HEK293 (cell line): ENCODE measurements around the gene PDRG1.

Source experiments
- CTCF ChIA-PET: fragments of 350-600 bp; formaldehyde crosslinking; extraction: SDS; loops from one replicate; lab custom pipeline; 2021; ENCODE audit warnings: antibody characterized with exemption; lab: Yijun Ruan, JAX
- POLR2A ChIA-PET: fragments of 300-600 bp; formaldehyde crosslinking; extraction: SDS; loops from one replicate; lab custom pipeline; 2020; ENCODE audit warnings: antibody characterized with exemption, inconsistent platforms; lab: Yijun Ruan, JAX
- H3K27ac ChIP-seq: fragments of 200-500 bp; sonication (Bioruptor generic); 2 replicates; pipeline ENCODE4 v1.5.1; 2014; ENCODE audit warnings: low read depth, low read length, control low read depth, inconsistent platforms; ENCODE audit errors: extremely low read depth
- H3K36me3 ChIP-seq, 2 experiments: fragments of 200-500 bp in 1 of 2; sonication (Bioruptor generic) in 1 of 2; 1 replicate in 1 of 2; 2 replicates in 1 of 2; pipeline ENCODE4 v1.5.1; 2014 to 2017; ENCODE audit warnings: inconsistent platforms in 2 of 2, low read length in 2 of 2; ENCODE audit not compliant: control insufficient read depth in 2 of 2, insufficient read depth in 1 of 2
- H3K4me1 ChIP-seq: fragments of 200-500 bp; sonication (Bioruptor generic); 2 replicates; pipeline ENCODE4 v1.5.1; 2014; ENCODE audit warnings: mild to moderate bottlenecking, low read length, inconsistent platforms; ENCODE audit not compliant: control insufficient read depth, insufficient read depth
- H3K4me3 ChIP-seq: 2 replicates; pipeline ENCODE4 v1.5.1; 2011; ENCODE audit warnings: low read depth, mild to moderate bottlenecking, control low read depth, low read length, moderate library complexity
- H3K9me3 ChIP-seq: fragments of 200-500 bp; sonication (Bioruptor generic); 2 replicates; pipeline ENCODE4 v1.5.1; 2014; ENCODE audit warnings: low read depth, low read length, inconsistent platforms; ENCODE audit not compliant: control insufficient read depth, insufficient read depth
- BCL6B ChIP-seq: fragments of 450-650 bp; formaldehyde crosslinking; IDR thresholded peaks from 2 replicates; pipeline ENCODE4 v1.5.1; 2017; ENCODE audit warnings: missing biosample characterization, missing genetic modification characterization
- EGR2 ChIP-seq: fragments of 450-650 bp; formaldehyde crosslinking; IDR thresholded peaks from 2 replicates; pipeline ENCODE4 v1.5.1; 2016; ENCODE audit warnings: low read depth, missing biosample characterization, missing genetic modification characterization
- TRIM28 ChIP-seq: IDR thresholded peaks from 2 replicates; pipeline ENCODE4 v1.6.1; 2011; ENCODE audit warnings: low read length, control low read depth, borderline replicate concordance
- ZFP41 ChIP-seq: fragments of 450-650 bp; formaldehyde crosslinking; IDR thresholded peaks from 2 replicates; pipeline ENCODE4 v1.5.1; 2016; ENCODE audit warnings: missing biosample characterization, missing genetic modification characterization, borderline replicate concordance
- ZNF112 ChIP-seq: fragments of 450-650 bp; formaldehyde crosslinking; IDR thresholded peaks from 2 replicates; pipeline ENCODE4 v1.5.0; 2017; ENCODE audit warnings: missing biosample characterization, missing genetic modification characterization
- ZNF146 ChIP-seq: fragments of 450-650 bp; formaldehyde crosslinking; IDR thresholded peaks from 2 replicates; pipeline ENCODE4 v1.5.1; 2016; ENCODE audit warnings: missing biosample characterization, missing genetic modification characterization
- ZNF280D ChIP-seq: fragments of 450-650 bp; formaldehyde crosslinking; IDR thresholded peaks from 2 replicates; pipeline ENCODE4 v1.5.1; 2016; ENCODE audit warnings: missing biosample characterization, missing genetic modification characterization
- ZNF335 ChIP-seq: fragments of 450-650 bp; formaldehyde crosslinking; conservative IDR thresholded peaks from 2 replicates; pipeline ENCODE4 v1.5.1; 2016; ENCODE audit warnings: missing biosample characterization, missing genetic modification characterization
- ZNF398 ChIP-seq: fragments of 450-650 bp; formaldehyde crosslinking; IDR thresholded peaks from 2 replicates; pipeline ENCODE4 v1.5.1; 2017; ENCODE audit warnings: missing biosample characterization, missing genetic modification characterization
- ZNF544 ChIP-seq: fragments of 450-650 bp; formaldehyde crosslinking; IDR thresholded peaks from 2 replicates; pipeline ENCODE4 v1.5.0; 2017; ENCODE audit warnings: missing biosample characterization, missing genetic modification characterization
- ZNF555 ChIP-seq: fragments of 450-650 bp; formaldehyde crosslinking; conservative IDR thresholded peaks from 2 replicates; pipeline ENCODE4 v1.5.1; 2017; ENCODE audit warnings: missing biosample characterization, mild to moderate bottlenecking, missing genetic modification characterization, inconsistent platforms
- ZNF626 ChIP-seq: fragments of 450-650 bp; sonication (Bioruptor Pico); formaldehyde crosslinking; IDR thresholded peaks from 2 replicates; pipeline ENCODE4 v1.5.1; 2018; ENCODE audit warnings: missing biosample characterization, missing genetic modification characterization, inconsistent platforms
- ZNF707 ChIP-seq: fragments of 450-650 bp; formaldehyde crosslinking; IDR thresholded peaks from 2 replicates; pipeline ENCODE4 v1.5.1; 2016; ENCODE audit warnings: missing biosample characterization, missing genetic modification characterization
- ZNF777 ChIP-seq: fragments of 450-650 bp; formaldehyde crosslinking; IDR thresholded peaks from 2 replicates; pipeline ENCODE4 v1.5.1; 2017; ENCODE audit warnings: missing biosample characterization, missing genetic modification characterization, borderline replicate concordance
- ZSCAN23 ChIP-seq: fragments of 450-650 bp; formaldehyde crosslinking; IDR thresholded peaks from 2 replicates; pipeline ENCODE4 v1.5.1; 2016; ENCODE audit warnings: missing biosample characterization, missing genetic modification characterization
- TF ChIP-seq, protein P1 (sequence below): fragments of 450-650 bp; formaldehyde crosslinking; IDR thresholded peaks from 2 replicates; pipeline ENCODE4 v1.5.1; 2016; ENCODE audit warnings: missing biosample characterization, missing genetic modification characterization

PDRG1 gene

DNA sequence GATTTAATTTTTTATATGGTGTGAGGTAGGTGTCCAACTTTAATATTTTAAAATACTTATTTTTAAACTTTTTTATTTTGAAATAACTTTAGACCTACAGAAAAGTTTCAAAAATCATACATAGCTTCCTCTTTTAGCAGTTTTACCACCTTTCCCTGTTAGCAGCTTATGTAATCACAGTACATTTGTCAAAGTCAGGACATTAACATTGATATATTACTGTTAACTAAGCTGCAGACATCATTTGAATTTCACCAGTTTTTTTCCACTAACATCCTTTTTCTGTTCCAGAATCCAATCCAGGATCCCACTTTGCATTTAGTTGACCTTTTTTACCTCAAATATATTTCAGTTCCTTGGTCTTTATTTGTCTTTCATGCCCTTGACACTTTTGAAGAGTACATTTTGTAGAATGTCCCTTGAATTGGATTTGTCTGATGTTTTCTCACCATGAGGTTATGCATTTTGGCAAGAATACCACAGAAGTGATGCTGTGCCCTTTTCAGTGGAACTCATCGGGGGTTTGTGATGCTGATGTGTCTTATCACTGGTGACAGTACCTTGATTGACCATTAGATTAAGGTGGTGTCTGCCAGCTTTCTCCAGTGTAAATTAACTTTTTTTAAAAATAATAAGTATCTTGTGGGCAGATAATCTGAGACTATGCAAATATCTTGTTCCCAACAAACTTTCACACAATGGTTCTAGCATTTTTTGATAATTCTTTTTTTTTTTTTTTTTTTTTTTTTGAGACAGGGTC is 48.0 kb downstream of the PDRG1 start:
- Histone ChIP-seq H3K36me3 (no peaks in the 10 kb centered on the region), H3K4me1 (no peaks in the 10 kb centered on the region), H3K9me3 (no peaks in the 10 kb centered on the region), H3K4me3 (no peak overlapping the region), H3K27ac (no peak overlapping the region)
- ChIA-PET POLR2A (no interaction called here), CTCF (no interaction called here)
- TF ChIP-seq ZNF707 (tag by site-specific recombination): no peak
- no peak for TF ChIP-seq ZNF398 (tag by site-specific recombination)
- TF ChIP-seq, protein P1, sequence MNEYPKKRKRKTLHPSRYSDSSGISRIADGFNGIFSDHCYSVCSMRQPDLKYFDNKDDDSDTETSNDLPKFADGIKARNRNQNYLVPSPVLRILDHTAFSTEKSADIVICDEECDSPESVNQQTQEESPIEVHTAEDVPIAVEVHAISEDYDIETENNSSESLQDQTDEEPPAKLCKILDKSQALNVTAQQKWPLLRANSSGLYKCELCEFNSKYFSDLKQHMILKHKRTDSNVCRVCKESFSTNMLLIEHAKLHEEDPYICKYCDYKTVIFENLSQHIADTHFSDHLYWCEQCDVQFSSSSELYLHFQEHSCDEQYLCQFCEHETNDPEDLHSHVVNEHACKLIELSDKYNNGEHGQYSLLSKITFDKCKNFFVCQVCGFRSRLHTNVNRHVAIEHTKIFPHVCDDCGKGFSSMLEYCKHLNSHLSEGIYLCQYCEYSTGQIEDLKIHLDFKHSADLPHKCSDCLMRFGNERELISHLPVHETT: no peak
- no peak for TF ChIP-seq ZNF280D
- no peak for TF ChIP-seq ZNF544 (tag by site-specific recombination)
- no peak for TF ChIP-seq EGR2 (tag by site-specific recombination)
- no peak for TF ChIP-seq ZNF626
- TF ChIP-seq ZFP41 (tag by site-specific recombination): no peak
- no peak for TF ChIP-seq BCL6B (tag by site-specific recombination)
- TF ChIP-seq ZNF555 (tag by site-specific recombination): no peak
- no peak for TF ChIP-seq ZNF112 (tag by site-specific recombination)
- no peak for TF ChIP-seq ZNF777 (tag by site-specific recombination)

DNA sequence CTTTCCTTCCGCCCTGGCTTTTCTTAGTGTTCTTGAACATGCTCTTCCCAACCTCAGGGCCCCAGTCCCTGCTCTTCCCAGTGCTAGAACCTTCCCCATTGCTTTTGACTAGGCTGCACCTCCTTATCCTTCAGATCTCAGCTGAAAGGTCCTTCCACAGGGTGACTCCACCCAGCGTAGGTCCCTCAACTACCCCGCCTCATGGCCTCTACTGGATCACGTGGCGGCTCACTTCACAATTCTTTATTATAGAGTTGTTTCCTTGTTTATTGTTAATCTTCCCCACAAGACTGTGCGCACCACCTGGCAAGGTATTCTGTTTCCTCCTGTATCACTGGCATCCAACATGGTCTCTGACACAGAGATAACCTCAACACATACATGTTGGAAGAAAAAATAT is 50.2 kb downstream of the PDRG1 start:
- no peaks in the 10 kb centered on the region for H3K36me3 ChIP-seq
- H3K9me3 ChIP-seq: no peaks in the 10 kb centered on the region
- CTCF ChIA-PET: no interaction called here
- no peak for TF ChIP-seq TRIM28
- no peak for TF ChIP-seq ZSCAN23 (tag by site-specific recombination)
- TF ChIP-seq ZNF146 (tag by site-specific recombination): no peak
- no peak for TF ChIP-seq ZNF335 (tag by site-specific recombination)
- H3K27ac ChIP-seq: no peak overlapping the region
- POLR2A ChIA-PET: no interaction called here
- no peak overlapping the region for H3K4me3 ChIP-seq
- H3K4me1 ChIP-seq: no peaks in the 10 kb centered on the region
